ENCODE measurements around the gene PEPD.
A peak's percentile ranks its signal among the peaks of the same experiment; 100 is the strongest.
"Not testable (repeated sequence)": the region's sequence is repeated elsewhere in the genome, so short reads cannot be mapped to it uniquely, and the experiment has no call there.

Gene PEPD

GRCh38 chr19:33521480-33522370 is at the start of gene PEPD:
Gene PEPD, minus strand, starts transcription at chr19:33521791. Its CDS starts 31 bp downstream, at chr19:33521760.
- DNase-seq: peak; percentile 91

DNA sequence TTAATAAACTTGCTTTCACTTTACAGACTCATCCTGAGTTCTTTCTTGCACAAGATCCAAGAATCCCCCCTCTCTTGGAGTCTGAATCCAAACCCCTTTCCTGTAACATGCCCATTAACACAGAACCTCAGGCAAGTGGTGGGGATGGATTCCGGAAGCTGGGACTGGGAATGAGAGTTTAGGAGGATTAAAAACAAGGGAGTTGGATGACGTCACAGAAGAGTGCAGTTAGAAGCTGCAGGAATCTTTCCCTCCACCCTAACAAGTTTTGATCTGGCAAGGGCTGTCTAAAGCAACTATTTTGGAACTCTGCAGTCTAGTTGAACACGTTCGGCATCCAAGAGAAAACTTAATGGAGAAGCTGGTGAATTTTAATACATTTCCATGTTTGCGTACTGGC is 48.2 kb upstream of the PEPD start:
- DNase-seq: no peak

DNA sequence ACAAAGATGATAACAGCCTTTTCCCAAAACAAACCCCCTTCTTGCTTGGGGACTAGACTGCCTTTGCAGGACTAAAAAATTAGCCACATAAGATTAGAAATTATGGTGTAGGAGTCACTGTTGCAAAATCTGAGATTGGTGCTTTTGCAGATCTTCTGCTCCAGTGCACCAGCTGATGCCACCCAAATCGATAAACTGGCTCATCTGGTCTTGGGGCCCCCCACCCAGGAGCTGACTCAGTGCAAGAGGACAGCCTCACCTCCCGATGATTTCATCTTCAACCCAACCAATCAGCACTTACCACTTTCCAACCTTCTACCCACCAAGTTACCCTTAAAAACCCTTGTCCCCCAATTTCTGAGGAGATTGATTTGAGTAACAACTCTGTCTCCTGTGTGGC is 47.1 kb upstream of the PEPD start:
- no peak for DNase-seq

- DNase-seq: no peak
Measured at GRCh38 chr19:33564836-33565338, 43.3 kb upstream of the PEPD start.

- no peak for DNase-seq
Measured at GRCh38 chr19:33562636-33563035, 41.0 kb upstream of the PEPD start.

DNA sequence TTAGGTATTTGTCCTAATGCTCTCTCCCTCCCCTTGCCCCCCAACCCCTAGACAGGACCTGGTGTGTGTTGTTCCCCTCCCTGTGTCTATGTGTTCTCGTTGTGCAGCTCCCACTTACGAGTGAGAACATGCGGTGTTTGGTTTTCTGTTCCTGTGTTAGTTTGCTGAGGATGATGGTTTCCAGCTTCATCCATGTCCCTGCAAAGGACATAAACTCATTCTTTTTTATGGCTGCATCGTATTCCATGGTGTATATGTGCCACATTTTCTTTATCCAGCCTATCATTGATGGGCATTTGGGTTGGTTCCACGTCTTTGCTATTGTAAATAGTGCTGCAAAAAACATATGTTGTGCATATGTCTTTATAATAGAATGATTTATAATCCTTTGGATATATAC is 40.1 kb upstream of the PEPD start:
- DNase-seq: not testable (repeated sequence)

GRCh38 chr19:33561261-33561660 is 39.7 kb upstream of the PEPD start:
- no peak for DNase-seq

- DNase-seq: no peak
Measured at GRCh38 chr19:33559996-33560395, 38.4 kb upstream of the PEPD start.

- DNase-seq: peak; percentile 10
Measured at GRCh38 chr19:33558856-33559255, 37.3 kb upstream of the PEPD start.

- DNase-seq: no peak
Measured at GRCh38 chr19:33558151-33558550, 36.6 kb upstream of the PEPD start.

DNA sequence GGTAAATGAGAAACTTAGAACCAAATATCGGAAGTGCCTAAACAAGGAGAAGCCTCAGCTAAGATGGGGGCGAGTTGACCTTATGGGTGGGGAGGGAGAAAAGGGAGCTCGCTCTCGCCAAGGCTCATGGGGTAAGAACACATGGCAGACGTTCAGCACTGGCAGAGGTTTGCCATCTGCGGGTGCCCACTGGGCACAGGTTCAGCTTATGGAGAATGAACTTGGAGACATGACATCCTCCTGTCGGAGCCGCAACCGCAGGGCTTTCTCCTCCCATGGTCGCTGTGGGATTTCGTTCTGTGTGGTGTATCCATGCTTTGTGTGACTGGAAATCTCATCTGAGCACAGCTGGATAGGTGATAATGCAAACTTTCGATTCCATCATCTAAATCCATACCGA is 36.1 kb upstream of the PEPD start:
- DNase-seq: no peak

DNA sequence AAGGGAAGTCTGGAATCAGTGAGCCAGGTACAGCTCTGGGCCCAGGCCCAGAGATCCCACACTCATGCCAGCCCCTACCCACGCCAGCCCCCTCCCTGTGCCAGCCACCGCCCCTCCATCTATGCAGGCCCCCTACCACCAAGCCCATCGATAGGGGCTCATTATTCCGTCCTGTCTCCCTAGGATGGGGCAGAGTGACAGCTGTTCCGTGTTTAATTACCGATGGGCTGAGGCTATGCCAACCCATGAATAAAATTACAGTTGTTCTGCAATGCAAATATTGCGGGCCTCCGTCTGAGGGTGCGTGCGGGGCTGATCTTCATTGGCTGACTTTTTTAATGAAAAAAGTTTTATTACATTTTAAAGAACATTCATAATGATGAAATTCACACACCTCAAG is 35.6 kb upstream of the PEPD start:
- no peak for DNase-seq

DNA sequence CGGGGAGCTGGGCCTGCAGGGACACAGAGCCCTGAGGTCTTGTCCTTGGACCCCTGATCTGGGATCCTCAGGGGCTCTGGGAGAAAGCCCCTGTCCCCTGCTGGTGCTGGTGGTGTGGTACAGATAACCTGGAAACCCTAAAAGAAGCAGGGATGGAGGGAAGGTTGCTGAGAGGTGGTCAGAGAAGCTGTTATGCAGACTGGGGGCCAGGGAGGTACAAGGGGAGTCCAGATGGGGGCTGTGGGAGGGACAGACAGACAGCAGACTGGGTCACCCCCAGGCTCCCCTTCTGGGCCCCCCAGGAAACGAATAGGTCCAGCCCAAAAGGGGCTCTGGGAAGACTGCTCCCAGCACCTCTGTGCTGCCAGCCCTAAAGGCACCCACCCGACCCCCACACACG is 34.7 kb upstream of the PEPD start:
- DNase-seq: no peak

DNA sequence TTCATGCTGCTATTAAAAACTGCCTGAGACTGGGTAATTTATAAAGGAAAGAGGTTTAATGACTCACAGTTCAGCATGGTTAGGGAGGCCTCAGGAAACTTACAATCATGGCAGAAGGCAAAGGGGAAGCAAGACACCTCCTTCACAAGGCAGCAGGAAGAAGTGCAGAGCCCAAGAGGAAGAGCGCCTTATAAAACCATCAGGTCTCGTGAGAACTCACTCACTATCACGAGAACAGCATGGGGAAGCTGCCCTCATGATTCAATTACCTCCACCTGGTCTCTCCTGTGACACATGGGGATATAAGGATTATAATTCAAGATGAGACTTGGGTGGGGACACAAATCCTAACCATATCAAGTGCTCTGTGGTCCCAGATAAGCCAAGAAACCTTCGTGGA is 34.1 kb upstream of the PEPD start:
- DNase-seq: not testable (repeated sequence)

- no peak for DNase-seq
Measured at GRCh38 chr19:33554821-33555220, 33.2 kb upstream of the PEPD start.

DNA sequence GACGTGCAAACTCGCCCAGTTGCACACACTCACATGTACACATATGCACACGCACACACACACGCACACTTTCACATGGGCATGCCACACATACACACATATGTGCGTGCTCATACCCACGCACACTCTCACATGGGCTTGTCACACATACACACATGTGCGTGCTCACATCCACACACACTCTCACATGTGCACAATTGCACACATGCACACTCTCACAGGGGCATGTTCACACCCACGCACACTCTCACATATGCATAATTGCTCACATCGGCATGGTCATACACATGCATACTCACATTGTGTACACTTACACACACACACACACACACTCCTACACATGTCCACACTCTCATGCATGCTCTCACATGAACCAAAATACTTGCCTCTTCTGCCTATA is 32.8 kb upstream of the PEPD start:
- no peak for DNase-seq

- no peak for DNase-seq
Measured at GRCh38 chr19:33553530-33554310, 32.1 kb upstream of the PEPD start.

DNA sequence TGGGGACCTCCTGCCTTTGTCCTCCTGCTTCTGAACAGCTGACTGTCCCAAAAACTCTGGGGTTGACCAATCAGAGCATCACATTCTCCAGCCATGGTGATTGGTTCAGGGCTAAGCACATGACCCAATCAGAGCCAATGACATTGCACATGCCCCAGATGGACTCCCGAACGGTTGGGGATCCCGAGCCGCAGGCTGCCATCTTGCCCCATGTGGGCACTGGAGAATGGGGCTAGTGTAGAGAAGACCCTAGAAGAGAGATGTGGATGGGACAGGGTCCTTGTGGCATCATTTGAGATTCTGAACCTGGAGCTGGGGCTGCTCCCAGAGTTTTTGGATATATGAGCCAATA is 31.3 kb upstream of the PEPD start:
- DNase-seq: no peak

DNA sequence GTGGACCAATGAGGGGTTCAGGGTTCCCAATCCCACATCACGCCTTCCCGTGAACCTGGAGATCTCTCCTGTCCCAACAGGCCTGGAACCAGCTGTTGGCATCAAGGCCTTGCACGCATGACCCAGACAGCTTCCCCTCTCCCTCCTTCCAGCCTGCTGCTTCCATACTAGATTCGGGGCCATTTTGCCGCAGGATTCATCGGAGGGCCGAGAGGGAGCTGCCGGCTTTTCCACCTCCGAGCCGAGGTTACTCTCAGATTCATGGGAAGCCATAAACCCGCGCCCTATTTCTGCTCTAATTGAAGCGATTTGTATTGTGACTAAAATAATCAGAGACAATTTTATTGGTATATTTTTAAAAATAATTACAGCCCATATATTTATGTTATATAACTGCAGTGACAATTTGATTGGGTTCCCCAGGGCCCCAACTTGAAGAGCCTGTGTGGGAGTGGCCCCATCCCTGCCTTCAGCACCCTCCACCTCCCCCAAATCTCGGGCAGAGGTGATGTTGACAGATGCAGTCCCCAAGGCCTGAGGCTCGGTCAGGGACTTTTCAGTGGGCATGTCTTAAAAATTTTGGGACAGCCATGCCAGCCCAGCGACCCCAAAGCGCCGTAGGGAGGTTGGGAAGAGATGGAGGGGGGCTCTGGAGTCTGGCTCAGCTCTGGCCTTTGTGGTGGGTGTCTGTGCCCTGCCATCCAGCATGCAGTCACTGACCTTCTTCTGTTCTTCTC is 30.8 kb upstream of the PEPD start:
- no peak for DNase-seq

- no peak for DNase-seq
Measured at GRCh38 chr19:33551676-33552075, 30.1 kb upstream of the PEPD start.

- DNase-seq: no peak
Measured at GRCh38 chr19:33550768-33551167, 29.2 kb upstream of the PEPD start.

- DNase-seq: no peak
Measured at GRCh38 chr19:33547676-33548075, 26.1 kb upstream of the PEPD start.

DNA sequence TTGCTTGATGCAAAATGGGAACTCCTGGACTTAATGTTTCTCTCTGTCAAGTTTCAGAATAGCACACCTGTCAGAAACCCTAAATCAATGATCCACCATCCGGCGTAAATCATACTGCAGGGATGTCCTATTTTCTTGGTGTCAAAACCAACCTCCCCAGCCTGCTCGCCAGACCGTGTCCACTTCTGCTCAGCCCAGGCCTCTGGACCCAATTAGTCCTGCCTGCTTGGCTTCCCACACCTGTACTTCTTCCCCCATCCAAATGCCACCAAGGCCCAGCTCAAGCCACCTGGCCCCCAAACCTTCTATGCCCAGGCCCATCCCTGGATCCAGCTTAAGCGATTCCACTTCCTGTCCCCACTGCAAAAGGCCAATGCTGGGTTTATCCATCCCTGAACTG is 25.1 kb upstream of the PEPD start:
- no peak for DNase-seq

Measured in fibroblast of upper back skin (primary cell).